Measurements from ENCODE around the gene C1orf21. TPM values are rescaled to one million over a fixed set of nuclear protein-coding genes. Genes with fewer than 3 reads are reported as not detected.
A peak's percentile ranks its signal among the peaks of the same experiment; 100 is the strongest.

Gene C1orf21
- total and polyA plus RNA-seq, 2 of the 4 experiments (the other 2 are of a cell fraction), result 6.4 to 9.9 TPM

- Histone ChIP-seq H2AK5ac (ENCODE audit: low read depth, low read length) (no peak overlapping the region), H3K56ac (ENCODE audit: extremely low read depth, insufficient read depth, low read length) (no peak overlapping the region), H3K9me3 (ENCODE audit: control insufficient read depth, insufficient read depth, low read length) (no peaks in the 10 kb centered on the region), H3K27ac (ENCODE audit: insufficient read depth, low read length) (no peak overlapping the region), H3K14ac (replicated peaks; ENCODE audit: low read depth, low read length) (no peak overlapping the region), H3K27me3 (ENCODE audit: control insufficient read depth, insufficient read depth, low read length) (no peaks in the 10 kb centered on the region), H4K20me1 (ENCODE audit: insufficient read depth, low read length) (no peaks in the 10 kb centered on the region), H3K18ac (ENCODE audit: low read depth, low read length) (no peak overlapping the region), H2BK5ac (ENCODE audit: low read depth, low read length, poor library complexity, severe bottlenecking) (no peak overlapping the region), H4K8ac (ENCODE audit: low read depth in 2 of 2, low read length in 2 of 2) (no peak overlapping the region), H2BK120ac (ENCODE audit: low read depth, low read length) (no peak overlapping the region), H3K4ac (ENCODE audit: low read depth, low read length) (no peak overlapping the region), H3K4me1 (ENCODE audit: control insufficient read depth, insufficient read depth, low read length) (peaks cover 1% of the 10 kb centered on the region; the same call in 1 of the 2 replicates), H3K4me3 (ENCODE audit: insufficient read depth, low read depth, low read length) (no peak overlapping the region), H3K79me1 (ENCODE audit: low read depth in 1 of 2, low read length in 2 of 2) (no peaks in the 10 kb centered on the region), H3K36me3 (ENCODE audit: control insufficient read depth, insufficient read depth, low read length) (no peaks in the 10 kb centered on the region), H2BK15ac (ENCODE audit: low read depth, low read length) (no peak overlapping the region), H2AFZ (replicated peaks; ENCODE audit: low read length, poor library complexity) (no peak overlapping the region), H4K5ac (ENCODE audit: low read depth, low read length) (no peak overlapping the region), H3K9me1 (ENCODE audit: insufficient read depth, low read length) (no peaks in the 10 kb centered on the region), H3K23ac (ENCODE audit: low read depth, low read length) (no peak overlapping the region), H2AK9ac (replicated peaks; ENCODE audit: low read depth, low read length, poor library complexity) (no peak overlapping the region), H4K91ac (ENCODE audit: insufficient read depth, low read depth, low read length) (no peak overlapping the region), H3K4me2 (ENCODE audit: low read depth, low read length) (no peak overlapping the region), H2BK20ac (ENCODE audit: low read depth, low read length) (no peak overlapping the region), H3K9ac (ENCODE audit: low read depth, low read length) (no peak overlapping the region)
- POLR2A ChIA-PET (ENCODE audit: unreplicated experiment), result no interaction called here
- no CpG with 5 or more reads among the region's 3 CpGs for WGBS, 2 experiments (ENCODE audit: extremely low coverage in 2 of 2, insufficient read length in 1 of 2)
- in situ Hi-C loops (cut with MboI; ENCODE audit: low sequenced_read_pairs), result no loop called here
- no peak for TF ChIP-seq RFX5 (IDR thresholded peaks at IDR 0.05; ENCODE audit: low read depth, low read length)
- TF ChIP-seq, protein P1, sequence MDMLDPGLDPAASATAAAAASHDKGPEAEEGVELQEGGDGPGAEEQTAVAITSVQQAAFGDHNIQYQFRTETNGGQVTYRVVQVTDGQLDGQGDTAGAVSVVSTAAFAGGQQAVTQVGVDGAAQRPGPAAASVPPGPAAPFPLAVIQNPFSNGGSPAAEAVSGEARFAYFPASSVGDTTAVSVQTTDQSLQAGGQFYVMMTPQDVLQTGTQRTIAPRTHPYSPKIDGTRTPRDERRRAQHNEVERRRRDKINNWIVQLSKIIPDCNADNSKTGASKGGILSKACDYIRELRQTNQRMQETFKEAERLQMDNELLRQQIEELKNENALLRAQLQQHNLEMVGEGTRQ (IDR thresholded peaks at IDR 0.05; ENCODE audit: low read depth, low read length), result no peak
- TF ChIP-seq CHD1 (IDR thresholded peaks at IDR 0.05; ENCODE audit: low read depth, low read length), result no peak
- no peak for TF ChIP-seq RAD21 (IDR thresholded peaks at IDR 0.05; ENCODE audit: low read length)
- TF ChIP-seq MXI1 (IDR thresholded peaks at IDR 0.05; ENCODE audit: borderline replicate concordance, low read depth, low read length), result no peak
- TF ChIP-seq SMC3 (IDR thresholded peaks at IDR 0.05; ENCODE audit: low read depth, low read length), result no peak
- no peak for TF ChIP-seq FOS (IDR thresholded peaks at IDR 0.05; ENCODE audit: low read depth, low read length)
- TF ChIP-seq, protein P2, sequence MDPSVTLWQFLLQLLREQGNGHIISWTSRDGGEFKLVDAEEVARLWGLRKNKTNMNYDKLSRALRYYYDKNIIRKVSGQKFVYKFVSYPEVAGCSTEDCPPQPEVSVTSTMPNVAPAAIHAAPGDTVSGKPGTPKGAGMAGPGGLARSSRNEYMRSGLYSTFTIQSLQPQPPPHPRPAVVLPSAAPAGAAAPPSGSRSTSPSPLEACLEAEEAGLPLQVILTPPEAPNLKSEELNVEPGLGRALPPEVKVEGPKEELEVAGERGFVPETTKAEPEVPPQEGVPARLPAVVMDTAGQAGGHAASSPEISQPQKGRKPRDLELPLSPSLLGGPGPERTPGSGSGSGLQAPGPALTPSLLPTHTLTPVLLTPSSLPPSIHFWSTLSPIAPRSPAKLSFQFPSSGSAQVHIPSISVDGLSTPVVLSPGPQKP (IDR thresholded peaks at IDR 0.05; ENCODE audit: borderline replicate concordance, low read depth, low read length), result no peak
- TF ChIP-seq NFE2L2 (IDR thresholded peaks at IDR 0.05; ENCODE audit: low read depth, low read length), result no peak
- TF ChIP-seq POLR2A (IDR thresholded peaks at IDR 0.05; ENCODE audit: low read depth, low read length), result no peak
- no peak for TF ChIP-seq BHLHE40 (IDR thresholded peaks at IDR 0.05; ENCODE audit: low read depth, low read length)
- TF ChIP-seq RCOR1 (IDR thresholded peaks at IDR 0.05; ENCODE audit: insufficient replicate concordance, low read length), result no peak
- no peak for TF ChIP-seq CEBPB (IDR thresholded peaks at IDR 0.05; ENCODE audit: low read depth, low read length)
- TF ChIP-seq MAZ (IDR thresholded peaks at IDR 0.05; ENCODE audit: borderline replicate concordance, low read depth, low read length), result no peak
- no peak for TF ChIP-seq CTCF (conservative IDR thresholded peaks at IDR 0.05; ENCODE audit: low read depth, low read length)
- no peak for TF ChIP-seq MAFK (IDR thresholded peaks at IDR 0.05; ENCODE audit: low read depth, low read length)
- BruUV-seq (replicated peaks), result no TSS peak
- CTCF ChIA-PET, result interaction anchor here (0.8 to 1.0 kb wide), 3 partner anchors 22 to 150 kb away, joined by 3 read pairs; no protein-coding TSS in a partner anchor
- dilution Hi-C loops (cut with HindIII; ENCODE audit: low sequenced_read_pairs, unreplicated experiment), result no loop called here
- intact Hi-C loops (cut with micrococcal nuclease), result no loop called here
- peak; percentile 10 for DNase-seq
- peak; percentile 37 for ATAC-seq (ENCODE audit: low read depth)
Observed at GRCh38 chr1:184513421-184513820, 126.6 kb downstream of the C1orf21 start.
